Right lobe of liver (tissue), 6 donors: ENCODE results near the gene CCL2. TPM values are rescaled to one million over a fixed set of nuclear protein-coding genes. Genes with fewer than 3 reads are reported as not detected.

ENCODE experiments used
- ATAC-seq, 4 donors: fragments of 200-7000 bp; cut with Tn5 transposase; one replicate each; pipeline ENCODE4 v1.9.1; 2020; ENCODE audit warnings: mild to moderate bottlenecking in 4 of 4, moderate library complexity in 4 of 4
- DNase-seq, 3 donors: peaks; one replicate each; pipeline ENCODE4 v3.0.0-alpha.2; 2020
- H3K27ac ChIP-seq, 3 donors: fragments of 200-600 bp; one replicate each; pipeline ENCODE4 v1.8.0; 2022
- H3K27me3 ChIP-seq, 2 donors: fragments of 200-600 bp; one replicate each; pipeline ENCODE4 v1.8.0; 2022
- H3K36me3 ChIP-seq, 4 donors: fragments of 200-600 bp; sonication (generic) in 1 of 4; one replicate each; pipeline versions ENCODE4 v1.5.1 to v1.8.0; 2017 to 2022; ENCODE audit warnings: control low read depth in 1 of 4
- H3K4me1 ChIP-seq, 4 donors: fragments of 200-600 bp; sonication (generic) in 1 of 4; one replicate each; pipeline versions ENCODE4 v1.5.1 to v1.8.0; 2017 to 2022; ENCODE audit warnings: control low read depth in 1 of 4
- H3K4me3 ChIP-seq, 3 donors: fragments of 200-600 bp; one replicate each; pipeline ENCODE4 v1.8.0; 2022
- H3K9me3 ChIP-seq, 4 donors: fragments of 200-600 bp; sonication (generic) in 1 of 4; one replicate each; pipeline versions ENCODE4 v1.5.1 to v1.8.0; 2017 to 2022; ENCODE audit warnings: control low read depth in 1 of 4
- POLR2A ChIP-seq: fragments of 450-650 bp; IDR thresholded peaks from one replicate; pipeline ENCODE4 v1.6.1; 2017; ENCODE audit warnings: antibody characterized with exemption, mild to moderate bottlenecking
- WGBS: methylation state at CpG from one replicate; pipeline ENCODE4 v1.1.6; 2018; ENCODE audit warnings: low coverage, low lambda C conversion rate; ENCODE audit not compliant: insufficient coverage; ENCODE audit errors: missing lambda C conversion rate; 5-methylcytosine and 5-hydroxymethylcytosine counted together
- intact Hi-C, 2 donors: fragments of 100-400 bp; cut with DNase I; formaldehyde crosslinking; loops; one replicate each; pipeline versions ENCODE4 v1.11.2 to v1.14.1; 2022
- total RNA-seq, 6 experiments: library from RNA; depleted of rRNA in 2 of 6; stranded (reverse); fragments of >200 nt in 2 of 6; fragmentation: NEBNext Ultra II Directional in 3 of 6; extraction: Animal tissue kit (Norgen Biotek cat#: 25700) in 3 of 6; gene quantifications; one replicate each; pipeline versions ENCODE4 v1.1.0 to v1.2.4, GENCODE V29; 2016 to 2023
- TF ChIP-seq, protein P1 (sequence below), 4 donors: fragments of 200-600 bp in 3 of 4; fragments of 450-650 bp in 1 of 4; IDR thresholded peaks; one replicate each; pipeline versions ENCODE4 v1.5.1 to v1.8.0; 2016 to 2022; ENCODE audit warnings: antibody characterized with exemption in 4 of 4, mild to moderate bottlenecking in 2 of 4
- donor health status: DM: no; HTN: yes; CAD: no.
- donor health status: DM: no; HTN: no; CAD: no.
- donor health status: DM: no; HTN: no; CAD: no.
- donor health status: DM: no; HTN: yes; CAD: no.
- donor health status: DM: no; HTN: yes; CAD: no.

CCL2 gene
- total RNA-seq, 6 experiments from 2014 or later: 0.66 to 32.2 (median 3.8) TPM

DNA sequence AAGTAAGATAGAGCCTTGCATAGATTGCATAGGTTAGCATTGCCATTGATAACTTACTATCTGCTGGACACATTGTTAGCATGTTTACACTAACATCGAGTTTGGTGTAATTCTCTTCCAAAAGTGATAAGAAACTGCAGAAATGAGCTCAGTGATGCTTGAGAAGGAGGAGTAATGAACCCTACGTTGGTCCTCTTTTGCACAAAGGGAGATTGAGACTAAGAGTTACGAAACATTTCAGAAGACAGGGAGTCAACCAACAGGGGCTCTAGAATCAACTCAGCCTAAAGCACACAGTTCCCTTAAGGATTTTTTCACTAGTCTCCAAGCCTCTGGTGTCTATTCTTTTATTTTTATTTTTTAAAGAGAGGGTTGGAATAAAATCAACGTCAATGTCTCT, 21.7 kb downstream of the CCL2 start:
- no peak overlapping the region for H3K27ac ChIP-seq
- WGBS: 30% methylated on average over 4 of the region's 4 CpGs
- H3K4me1 ChIP-seq: no peaks in the 10 kb centered on the region
- H3K9me3 ChIP-seq: no peaks in the 10 kb centered on the region
- intact Hi-C loops: no loop called here
- no peak overlapping the region for H3K4me3 ChIP-seq
- no peaks in the 10 kb centered on the region for H3K36me3 ChIP-seq
- ATAC-seq: no peak
- TF ChIP-seq POLR2A: no peak
- TF ChIP-seq, protein P1, sequence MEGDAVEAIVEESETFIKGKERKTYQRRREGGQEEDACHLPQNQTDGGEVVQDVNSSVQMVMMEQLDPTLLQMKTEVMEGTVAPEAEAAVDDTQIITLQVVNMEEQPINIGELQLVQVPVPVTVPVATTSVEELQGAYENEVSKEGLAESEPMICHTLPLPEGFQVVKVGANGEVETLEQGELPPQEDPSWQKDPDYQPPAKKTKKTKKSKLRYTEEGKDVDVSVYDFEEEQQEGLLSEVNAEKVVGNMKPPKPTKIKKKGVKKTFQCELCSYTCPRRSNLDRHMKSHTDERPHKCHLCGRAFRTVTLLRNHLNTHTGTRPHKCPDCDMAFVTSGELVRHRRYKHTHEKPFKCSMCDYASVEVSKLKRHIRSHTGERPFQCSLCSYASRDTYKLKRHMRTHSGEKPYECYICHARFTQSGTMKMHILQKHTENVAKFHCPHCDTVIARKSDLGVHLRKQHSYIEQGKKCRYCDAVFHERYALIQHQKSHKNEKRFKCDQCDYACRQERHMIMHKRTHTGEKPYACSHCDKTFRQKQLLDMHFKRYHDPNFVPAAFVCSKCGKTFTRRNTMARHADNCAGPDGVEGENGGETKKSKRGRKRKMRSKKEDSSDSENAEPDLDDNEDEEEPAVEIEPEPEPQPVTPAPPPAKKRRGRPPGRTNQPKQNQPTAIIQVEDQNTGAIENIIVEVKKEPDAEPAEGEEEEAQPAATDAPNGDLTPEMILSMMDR (IDR thresholded peaks at IDR 0.05): no peak
- H3K27me3 ChIP-seq: no peaks in the 10 kb centered on the region
- no peak for DNase-seq

DNA sequence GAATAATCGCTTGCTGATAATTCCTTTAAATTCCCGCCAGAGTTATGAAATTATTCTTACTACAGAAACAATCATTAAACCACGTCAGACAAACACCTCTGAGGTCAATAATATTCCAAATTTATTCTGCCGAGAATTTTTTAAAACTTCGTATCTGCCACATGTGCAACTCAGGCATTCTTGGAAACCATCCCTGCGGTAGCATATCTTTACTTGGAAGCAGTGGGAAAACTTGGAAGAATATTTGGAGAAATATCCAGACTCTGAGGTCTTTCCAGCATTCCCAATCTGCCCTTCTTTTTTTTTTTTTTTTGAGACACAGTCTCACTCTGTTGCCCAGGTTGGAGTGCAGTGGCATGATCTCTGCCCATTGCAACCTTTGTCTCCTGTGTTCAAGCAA, 28.5 kb downstream of the CCL2 start:
- Histone ChIP-seq H3K27me3 (no peaks in the 10 kb centered on the region), H3K4me1 (no peaks in the 10 kb centered on the region), H3K9me3 (no peaks in the 10 kb centered on the region), H3K4me3 (no peak overlapping the region), H3K27ac (no peak overlapping the region), H3K36me3 (no peaks in the 10 kb centered on the region)
- TF ChIP-seq, protein P1 (IDR thresholded peaks at IDR 0.05): no peak
- no peak for TF ChIP-seq POLR2A
- DNase-seq: no peak
- no peak for ATAC-seq
- 65% methylated on average over 6 of the region's 6 CpGs for WGBS
- intact Hi-C loops: no loop called here

DNA sequence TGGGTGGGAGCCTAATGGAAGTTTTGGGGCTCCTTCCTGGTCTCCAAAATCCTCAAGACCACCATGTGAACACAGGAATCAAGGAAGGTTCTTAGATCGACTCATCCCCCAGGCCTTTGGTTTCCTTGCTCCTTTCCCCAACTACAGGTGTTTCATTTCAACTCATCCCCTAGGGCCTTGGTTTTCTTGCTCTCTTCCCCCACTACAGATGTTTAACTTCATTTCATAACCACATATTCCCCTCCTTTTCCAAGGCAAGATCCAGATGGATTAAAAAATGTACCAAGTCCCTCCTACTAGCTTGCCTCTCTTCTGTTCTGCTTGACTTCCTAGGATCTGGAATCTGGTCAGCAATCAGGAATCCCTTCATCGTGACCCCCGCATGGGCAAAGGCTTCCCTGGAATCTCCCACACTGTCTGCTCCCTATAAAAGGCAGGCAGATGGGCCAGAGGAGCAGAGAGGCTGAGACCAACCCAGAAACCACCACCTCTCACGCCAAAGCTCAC, 30.3 kb downstream of the CCL2 start, which contains the start of gene CCL11:
Gene CCL11, plus strand, starts transcription at position 457 of the 507 bp plus-strand sequence. CDS start 67 bp downstream, outside the sequence.
- no peak for ATAC-seq
- no peaks in the 10 kb centered on the region for H3K4me1 ChIP-seq

DNA sequence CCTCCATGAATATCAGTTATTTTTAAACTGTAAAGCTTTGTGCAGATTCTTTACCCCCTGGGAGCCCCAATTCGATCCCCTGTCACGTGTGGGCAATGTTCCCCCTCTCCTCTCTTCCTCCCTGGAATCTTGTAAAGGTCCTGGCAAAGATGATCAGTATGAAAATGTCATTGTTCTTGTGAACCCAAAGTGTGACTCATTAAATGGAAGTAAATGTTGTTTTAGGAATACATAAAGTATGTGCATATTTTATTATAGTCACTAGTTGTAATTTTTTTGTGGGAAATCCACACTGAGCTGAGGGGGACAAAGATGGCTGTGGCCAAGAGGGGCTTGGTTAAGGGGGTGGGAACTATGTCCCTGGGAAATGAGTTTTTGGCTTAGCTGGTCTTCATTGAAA, 32.8 kb downstream of the CCL2 start:
- H3K27me3 ChIP-seq: no peaks in the 10 kb centered on the region
- 18% methylated on average over 2 of the region's 2 CpGs for WGBS
- intact Hi-C loops: no loop called here
- no peak for ATAC-seq
- no peaks in the 10 kb centered on the region for H3K36me3 ChIP-seq
- H3K27ac ChIP-seq: no peak overlapping the region
- H3K4me1 ChIP-seq: no peaks in the 10 kb centered on the region
- no peaks in the 10 kb centered on the region for H3K9me3 ChIP-seq
- DNase-seq: no peak
- no peak for TF ChIP-seq POLR2A
- no peak overlapping the region for H3K4me3 ChIP-seq

More for the DNA sequence above, 30.3 kb downstream of the CCL2 start, which contains the start of gene CCL11:
- 48% methylated on average over 3 of the region's 4 CpGs for whole genome bisulfite sequencing
- no peak for DNase-seq
- Histone ChIP-seq H3K4me3 (no peak within 1 kb of the TSS), H3K27ac (no peak within 1 kb of the TSS), H3K36me3 (no peaks in the 10 kb centered on the region), H3K9me3 (no peaks in the 10 kb centered on the region), H3K27me3 (no peaks in the 10 kb centered on the region)
- TF ChIP-seq POLR2A: no peak
- TF ChIP-seq, protein P1 (IDR thresholded peaks at IDR 0.05): no peak
- intact Hi-C loops: no loop called here

DNA sequence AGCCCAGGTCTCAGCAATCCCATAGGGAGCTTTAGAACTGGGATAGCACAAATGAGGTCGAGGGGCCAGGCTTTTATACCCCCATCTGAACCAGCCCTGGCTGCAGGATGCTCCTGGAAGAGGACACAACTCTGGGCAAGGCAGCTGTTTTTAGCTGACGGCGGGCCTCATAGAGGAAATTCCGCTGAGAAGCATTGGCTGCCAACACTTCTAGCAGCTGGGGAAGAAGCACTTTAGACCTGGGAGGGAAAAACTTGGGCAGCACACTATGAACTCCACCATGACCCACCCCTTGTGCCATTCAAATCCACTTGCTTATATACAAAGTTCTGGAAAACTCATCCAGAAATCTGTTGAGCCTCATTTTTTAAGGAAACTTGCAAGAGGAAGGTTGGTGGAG, 35.5 kb downstream of the CCL2 start:
- ATAC-seq: no peak
- WGBS: 52% methylated on average over 4 of the region's 4 CpGs

More for the DNA sequence above, 35.5 kb downstream of the CCL2 start:
- Histone ChIP-seq H3K9me3 (no peaks in the 10 kb centered on the region), H3K4me1 (no peaks in the 10 kb centered on the region), H3K27ac (no peak overlapping the region), H3K4me3 (no peak overlapping the region), H3K36me3 (no peaks in the 10 kb centered on the region), H3K27me3 (no peaks in the 10 kb centered on the region)
- TF ChIP-seq, protein P1 (IDR thresholded peaks at IDR 0.05): no peak
- no peak for TF ChIP-seq POLR2A
- intact Hi-C loops: no loop called here
- DNase-seq: no peak
